ENCODE results near the gene SEC11A.

The SEC11A gene

DNA sequence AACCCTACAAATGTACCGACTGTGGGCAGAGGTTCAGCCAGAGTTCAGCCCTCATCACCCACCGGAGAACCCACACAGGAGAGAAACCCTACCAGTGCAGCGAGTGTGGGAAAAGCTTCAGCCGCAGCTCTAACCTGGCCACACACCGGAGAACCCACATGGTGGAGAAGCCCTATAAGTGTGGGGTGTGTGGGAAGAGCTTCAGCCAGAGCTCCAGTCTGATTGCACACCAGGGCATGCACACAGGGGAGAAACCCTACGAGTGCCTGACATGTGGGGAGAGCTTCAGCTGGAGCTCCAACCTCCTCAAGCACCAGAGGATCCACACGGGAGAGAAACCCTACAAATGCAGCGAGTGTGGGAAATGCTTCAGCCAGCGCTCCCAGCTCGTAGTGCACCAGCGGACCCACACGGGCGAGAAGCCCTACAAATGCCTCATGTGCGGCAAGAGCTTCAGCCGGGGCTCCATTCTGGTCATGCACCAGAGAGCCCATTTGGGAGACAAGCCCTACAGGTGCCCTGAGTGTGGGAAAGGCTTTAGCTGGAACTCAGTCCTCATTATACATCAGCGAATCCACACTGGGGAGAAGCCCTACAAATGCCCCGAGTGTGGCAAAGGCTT is 94.5 kb downstream of the SEC11A start:
- Mint-ChIP-seq H3K4me1 (ENCODE audit: low read depth) (peaks cover under 1% of the 10 kb centered on the region), H3K27ac (no peak overlapping the region), H3K27me3 (no peaks in the 10 kb centered on the region), H3K4me3 (no peak overlapping the region), H3K9me3 (peaks cover 27% of the 10 kb centered on the region), H3K36me3 (ENCODE audit: low read depth) (peaks cover 44% of the 10 kb centered on the region)

DNA sequence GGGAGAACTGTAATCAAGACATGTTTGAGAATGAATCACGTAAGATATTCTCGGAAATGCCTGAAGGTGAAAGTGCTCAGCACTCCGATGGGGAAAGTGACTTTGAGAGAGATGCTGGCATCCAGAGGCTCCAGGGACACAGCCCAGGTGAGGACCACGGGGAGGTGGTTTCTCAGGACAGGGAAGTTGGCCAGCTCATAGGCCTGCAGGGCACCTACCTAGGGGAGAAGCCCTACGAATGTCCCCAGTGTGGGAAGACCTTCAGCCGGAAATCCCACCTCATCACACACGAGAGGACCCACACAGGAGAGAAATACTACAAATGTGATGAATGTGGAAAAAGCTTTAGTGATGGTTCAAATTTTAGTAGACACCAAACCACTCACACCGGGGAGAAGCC is 95.3 kb downstream of the SEC11A start:
- Mint-ChIP-seq H3K27ac (no peak overlapping the region), H3K9me3 (peaks cover 27% of the 10 kb centered on the region), H3K4me3 (no peak overlapping the region), H3K27me3 (no peaks in the 10 kb centered on the region), H3K36me3 (ENCODE audit: low read depth) (peaks cover 46% of the 10 kb centered on the region), H3K4me1 (ENCODE audit: low read depth) (peaks cover 3% of the 10 kb centered on the region)
